HepG2 (cell line): ENCODE data around the gene KDM1B. TPM values are rescaled to one million over a fixed set of nuclear protein-coding genes. Genes with fewer than 3 reads are reported as not detected.

ENCODE experiments used
- ATAC-seq: fragments of 200-7000 bp; cut with Tn5 transposase; 3 replicates; pipeline ENCODE4 v1.9.1; 2020; ENCODE audit warnings: mild to moderate bottlenecking, moderate library complexity
- BruUV-seq: library from RNA; stranded (reverse); fragments of 400-500 nt; replicated peaks from 2 replicates; lab custom pipeline; 2021; lab: Mats Ljungman, UMichigan
- CTCF ChIA-PET: fragments of 300-600 bp; formaldehyde crosslinking; extraction: SDS; loops from one replicate; lab custom pipeline; 2021; ENCODE audit warnings: low total read pairs, inconsistent platforms, low intra/inter-chr PET ratio; lab: Yijun Ruan, JAX
- POLR2A ChIA-PET: fragments of 350-600 bp; sonication (Branson Sonifier 250); formaldehyde crosslinking; loops from one replicate; lab custom pipeline; 2020; ENCODE audit warnings: antibody characterized with exemption, inconsistent platforms; lab: Yijun Ruan, JAX
- DNase-seq: peaks from one replicate; pipeline ENCODE4 v3.0.0-alpha.2; 2015; ENCODE audit warnings: low spot score
- FAIRE-seq: peaks from 3 replicates; lab custom pipeline; 2011; peaks lifted over from hg19 to GRCh38; lab: Jason Lieb, UNC
- H2AFZ ChIP-seq: one replicate; pipeline ENCODE4 v1.6.1; 2011; ENCODE audit warnings: low read length, inconsistent platforms
- H3K27ac ChIP-seq: fragments of 300-600 bp; 3 replicates; pipeline ENCODE4 v1.8.0; 2011; ENCODE audit warnings: mixed run types, mild to moderate bottlenecking, mixed read lengths, low read length, inconsistent platforms; ENCODE audit not compliant: insufficient read depth; ENCODE audit errors: extremely low read length
- H3K27me3 ChIP-seq, 2 experiments: fragments of 200-600 bp in 1 of 2; 2 replicates in 1 of 2; 3 replicates in 1 of 2; pipeline versions ENCODE4 v1.6.0 to v1.8.0; 2011; ENCODE audit warnings: low read length in 2 of 2, mild to moderate bottlenecking in 2 of 2, moderate library complexity in 2 of 2, inconsistent platforms in 1 of 2; ENCODE audit not compliant: insufficient read depth in 2 of 2, control insufficient read depth in 1 of 2
- H3K36me3 ChIP-seq, 2 experiments: fragments of 200-600 bp in 1 of 2; replicated peaks in 1 of 2; 2 replicates in 1 of 2; 3 replicates in 1 of 2; pipeline versions ENCODE4 v1.5.1 to v1.8.0; 2011; ENCODE audit warnings: low read length in 2 of 2, inconsistent platforms in 1 of 2; ENCODE audit not compliant: insufficient read depth in 2 of 2, control insufficient read depth in 1 of 2
- H3K4me1 ChIP-seq: 2 replicates; pipeline ENCODE4 v1.5.1; 2012; ENCODE audit warnings: low read length, inconsistent platforms; ENCODE audit not compliant: insufficient read depth
- H3K4me2 ChIP-seq: 2 replicates; pipeline ENCODE4 v1.6.0; 2011; ENCODE audit warnings: low read depth, low read length, inconsistent platforms
- H3K4me3 ChIP-seq, 3 experiments: fragments of 200-600 bp in 1 of 3; sonication (generic), shearing (Covaris generic) in 1 of 3; replicated peaks in 1 of 3; 2 replicates each; pipeline ENCODE4 v1.5.1; 2011 to 2016; ENCODE audit warnings: low read length in 3 of 3, inconsistent platforms in 2 of 3, low read depth in 2 of 3, mild to moderate bottlenecking in 2 of 3, control low read depth in 1 of 3, mixed read lengths in 1 of 3; ENCODE audit not compliant: insufficient read depth in 1 of 3
- H3K79me2 ChIP-seq: one replicate; pipeline ENCODE4 v1.6.1; 2011; ENCODE audit warnings: low read length, inconsistent platforms; ENCODE audit not compliant: insufficient read depth
- H3K9ac ChIP-seq: 2 replicates; pipeline ENCODE4 v1.6.0; 2011; ENCODE audit warnings: mild to moderate bottlenecking, low read depth, low read length, inconsistent platforms; ENCODE audit not compliant: insufficient read depth
- H3K9me3 ChIP-seq: 2 replicates; pipeline ENCODE4 v1.5.1; 2012; ENCODE audit warnings: mild to moderate bottlenecking, low read length
- H4K20me1 ChIP-seq: 2 replicates; pipeline ENCODE4 v1.6.0; 2011; ENCODE audit warnings: inconsistent platforms, mild to moderate bottlenecking, low read length, moderate library complexity; ENCODE audit not compliant: insufficient read depth
- ARID2 ChIP-seq: sonication (generic); formaldehyde crosslinking; IDR thresholded peaks from 2 replicates; pipeline ENCODE4 v1.8.1; 2022; ENCODE audit warnings: mild to moderate bottlenecking, missing genetic modification reagents, borderline replicate concordance
- E2F1 ChIP-seq: sonication (generic); formaldehyde crosslinking; IDR thresholded peaks from 2 replicates; pipeline ENCODE4 v1.5.0; 2020; ENCODE audit warnings: missing genetic modification reagents
- GZF1 ChIP-seq: sonication (generic); formaldehyde crosslinking; IDR thresholded peaks from 2 replicates; pipeline ENCODE4 v1.5.1; 2020; ENCODE audit warnings: mild to moderate bottlenecking, missing genetic modification reagents
- NFE2 ChIP-seq: sonication (generic); formaldehyde crosslinking; IDR thresholded peaks from 2 replicates; pipeline ENCODE4 v1.4.0; 2020; ENCODE audit warnings: missing genetic modification reagents
- PLSCR1 ChIP-seq: sonication (generic); formaldehyde crosslinking; IDR thresholded peaks from 2 replicates; pipeline ENCODE4 v1.5.0; 2020; ENCODE audit warnings: missing genetic modification reagents, mild to moderate bottlenecking, borderline replicate concordance
- RNF219 ChIP-seq: sonication (generic); formaldehyde crosslinking; IDR thresholded peaks from 2 replicates; pipeline ENCODE4 v1.5.0; 2020; ENCODE audit warnings: mild to moderate bottlenecking, missing genetic modification reagents
- SNAPC5 ChIP-seq: sonication (generic); formaldehyde crosslinking; IDR thresholded peaks from 2 replicates; pipeline ENCODE4 v1.8.1; 2023; ENCODE audit warnings: mild to moderate bottlenecking, missing genetic modification reagents, borderline replicate concordance
- ZFP62 ChIP-seq: sonication (generic); formaldehyde crosslinking; IDR thresholded peaks from 2 replicates; pipeline ENCODE4 v1.4.0; 2020; ENCODE audit warnings: missing genetic modification reagents
- ZNF501 ChIP-seq: sonication (generic); formaldehyde crosslinking; IDR thresholded peaks from 2 replicates; pipeline ENCODE4 v1.5.1; 2020; ENCODE audit warnings: mild to moderate bottlenecking, moderate library complexity, missing genetic modification reagents
- ZNF609 ChIP-seq: sonication (generic); formaldehyde crosslinking; IDR thresholded peaks from 2 replicates; pipeline ENCODE4 v1.4.0; 2020; ENCODE audit warnings: mild to moderate bottlenecking, missing genetic modification reagents, borderline replicate concordance
- ZSCAN9 ChIP-seq: IDR thresholded peaks from 2 replicates; pipeline ENCODE4 v1.6.1; 2016; ENCODE audit warnings: borderline replicate concordance
- WGBS: methylation state at CpG from one replicate; pipeline ENCODE4 v1.1.6; 2017; ENCODE audit warnings: low lambda C conversion rate; 5-methylcytosine and 5-hydroxymethylcytosine counted together
- in situ Hi-C: cut with HindIII; loops from 2 replicates; pipeline ENCODE4 v1.10.0; 2017; ENCODE audit warnings: low pct_unique_long_range_greater_than_20kb; ENCODE audit not compliant: extremely low pct_ligation_motif_present
- intact Hi-C: fragments of 100-400 bp; cut with micrococcal nuclease; formaldehyde crosslinking; loops from one replicate; pipeline ENCODE4 v1.10.0; 2022; ENCODE audit not compliant: unreplicated experiment
- polyA plus RNA-seq, 8 experiments: library from polyadenylated mRNA; depleted of rRNA in 3 of 8; stranded (reverse) in 7 of 8; unstranded in 1 of 8; fragments of >200 nt; fragmentation: Illumina TruSeq in 4 of 8; extraction: Trizol in 4 of 8; gene quantifications; 2 replicates each; pipeline versions ENCODE4 v1.2.1 to v1.2.3, GENCODE V29; 2011 to 2016; ENCODE audit warnings: low read depth in 4 of 8, missing spikeins in 1 of 8, mixed read lengths in 1 of 8; ENCODE audit not compliant: insufficient read depth in 1 of 8
- total RNA-seq, 5 experiments: library from RNA; depleted of rRNA; stranded (reverse); fragments of >200 nt; fragmentation: Illumina TruSeq; extraction: Trizol; gene quantifications; 2 replicates each; pipeline ENCODE4 v1.2.3, GENCODE V29; 2016; ENCODE audit warnings: low read depth in 1 of 5

Gene KDM1B
- total and polyA plus RNA-seq, 2 of the 13 experiments (the other 11 are each of a cell fraction or from before 2014, with no cell fraction given) = 9.8 to 13.2 TPM

GRCh38 chr6:18186540-18187250 is 31.5 kb downstream of the KDM1B start:
- FAIRE-seq (no peak), ATAC-seq (no peak), DNase-seq (no peak)
- Histone ChIP-seq H2AFZ (no peak overlapping the region), H4K20me1 (no peaks in the 10 kb centered on the region), H3K9me3 (no peaks in the 10 kb centered on the region), H3K4me2 (no peak overlapping the region), H3K27me3 (no peaks in the 10 kb centered on the region), H3K4me3 (no peak overlapping the region), H3K79me2 (no peaks in the 10 kb centered on the region), H3K4me1 (no peaks in the 10 kb centered on the region), H3K9ac (no peak overlapping the region), H3K36me3 (peaks cover 0 to 4% of the 10 kb centered on the region in 2 experiments; a peak in 1 of 5 replicates), H3K27ac (no peak overlapping the region)
- no TSS peak for BruUV-seq
- CTCF ChIA-PET = no interaction called here
- in situ Hi-C loops = no loop called here
- no peak for TF ChIP-seq ZNF501
- TF ChIP-seq ARID2 (CRISPR knock-in tag) = no peak
- TF ChIP-seq GZF1 (CRISPR knock-in tag) = no peak
- no peak for TF ChIP-seq E2F1 (CRISPR knock-in tag)
- TF ChIP-seq SNAPC5 (CRISPR knock-in tag) = no peak
- no peak for TF ChIP-seq ZSCAN9 (CRISPR knock-in tag)
- no peak for TF ChIP-seq ZNF609 (CRISPR knock-in tag)
- no peak for TF ChIP-seq RNF219
- no peak for TF ChIP-seq NFE2 (CRISPR knock-in tag)
- TF ChIP-seq ZFP62 (CRISPR knock-in tag) = no peak
- no peak for TF ChIP-seq PLSCR1
- POLR2A ChIA-PET = no interaction called here
- 94% methylated on average over 4 of the region's 4 CpGs for WGBS
- intact Hi-C loops = no loop called here
